ENCODE measurements around the gene COPB2.

DNA sequence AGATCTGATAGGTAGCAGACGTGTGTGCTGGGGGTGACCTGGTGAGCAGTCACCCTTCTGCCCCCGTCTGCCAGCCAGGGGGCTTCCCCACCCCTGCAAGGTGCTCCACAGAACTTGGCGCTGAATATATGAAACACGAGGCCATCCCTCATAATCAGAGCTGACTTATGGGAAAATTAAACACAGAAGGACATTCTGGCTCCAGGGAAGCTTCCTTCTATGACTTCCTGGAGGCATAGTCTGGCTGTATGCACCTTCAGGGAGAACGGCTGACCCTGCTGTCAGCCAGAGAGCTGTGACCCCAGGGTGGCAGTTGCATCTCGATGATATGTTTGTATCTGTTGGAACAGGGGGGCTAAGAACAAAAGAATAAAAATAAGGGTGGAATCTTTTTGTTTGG is 72.2 kb downstream of the COPB2 start:
- TF ChIP-seq, protein P1, sequence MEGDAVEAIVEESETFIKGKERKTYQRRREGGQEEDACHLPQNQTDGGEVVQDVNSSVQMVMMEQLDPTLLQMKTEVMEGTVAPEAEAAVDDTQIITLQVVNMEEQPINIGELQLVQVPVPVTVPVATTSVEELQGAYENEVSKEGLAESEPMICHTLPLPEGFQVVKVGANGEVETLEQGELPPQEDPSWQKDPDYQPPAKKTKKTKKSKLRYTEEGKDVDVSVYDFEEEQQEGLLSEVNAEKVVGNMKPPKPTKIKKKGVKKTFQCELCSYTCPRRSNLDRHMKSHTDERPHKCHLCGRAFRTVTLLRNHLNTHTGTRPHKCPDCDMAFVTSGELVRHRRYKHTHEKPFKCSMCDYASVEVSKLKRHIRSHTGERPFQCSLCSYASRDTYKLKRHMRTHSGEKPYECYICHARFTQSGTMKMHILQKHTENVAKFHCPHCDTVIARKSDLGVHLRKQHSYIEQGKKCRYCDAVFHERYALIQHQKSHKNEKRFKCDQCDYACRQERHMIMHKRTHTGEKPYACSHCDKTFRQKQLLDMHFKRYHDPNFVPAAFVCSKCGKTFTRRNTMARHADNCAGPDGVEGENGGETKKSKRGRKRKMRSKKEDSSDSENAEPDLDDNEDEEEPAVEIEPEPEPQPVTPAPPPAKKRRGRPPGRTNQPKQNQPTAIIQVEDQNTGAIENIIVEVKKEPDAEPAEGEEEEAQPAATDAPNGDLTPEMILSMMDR (IDR thresholded peaks at IDR 0.05): no peak
- no peak for TF ChIP-seq POLR2A (IDR thresholded peaks at IDR 0.05)
